Lung microvascular endothelial cell (primary cell): ENCODE measurements around the gene SENP3. TPM values are rescaled to one million over a fixed set of nuclear protein-coding genes. Genes with fewer than 3 reads are reported as not detected.
A peak's percentile ranks its signal among the peaks of the same experiment; 100 is the strongest.

Source experiments
- DNase-seq, 2 donors: peaks; one replicate each; pipeline versions ENCODE4 v3.0.0 to v3.0.0-alpha.2; 2010; ENCODE audit warnings: low read depth in 2 of 2
- total RNA-seq: library from RNA; depleted of rRNA; stranded (reverse); fragments of >200 nt; gene quantifications from 2 replicates; pipeline ENCODE4 v1.2.1, GENCODE V29; 2014

SENP3 gene
- total RNA-seq, 1 donor from 2014 or later = 81.5 TPM

DNA sequence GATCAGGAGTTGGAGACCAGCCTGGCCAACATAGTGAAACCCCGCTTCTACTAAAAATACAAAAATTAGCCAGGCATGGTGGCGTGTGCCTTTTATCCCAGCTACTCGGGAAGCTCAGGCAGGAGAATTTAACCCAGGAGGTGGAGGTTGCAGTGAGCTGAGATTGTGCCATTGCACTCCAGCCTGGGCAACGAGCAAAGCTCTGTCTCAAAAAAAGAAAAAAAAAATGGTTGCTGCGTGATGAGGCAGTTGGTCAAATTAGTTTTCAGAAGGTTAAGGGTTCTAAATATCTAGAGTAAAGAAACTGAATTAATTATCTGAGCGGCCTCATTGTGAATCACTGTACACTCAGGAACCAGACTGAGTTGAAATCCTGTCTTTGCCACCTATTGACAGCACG lies 14.2 kb downstream of the SENP3 start:
- DNase-seq = no peak

DNA sequence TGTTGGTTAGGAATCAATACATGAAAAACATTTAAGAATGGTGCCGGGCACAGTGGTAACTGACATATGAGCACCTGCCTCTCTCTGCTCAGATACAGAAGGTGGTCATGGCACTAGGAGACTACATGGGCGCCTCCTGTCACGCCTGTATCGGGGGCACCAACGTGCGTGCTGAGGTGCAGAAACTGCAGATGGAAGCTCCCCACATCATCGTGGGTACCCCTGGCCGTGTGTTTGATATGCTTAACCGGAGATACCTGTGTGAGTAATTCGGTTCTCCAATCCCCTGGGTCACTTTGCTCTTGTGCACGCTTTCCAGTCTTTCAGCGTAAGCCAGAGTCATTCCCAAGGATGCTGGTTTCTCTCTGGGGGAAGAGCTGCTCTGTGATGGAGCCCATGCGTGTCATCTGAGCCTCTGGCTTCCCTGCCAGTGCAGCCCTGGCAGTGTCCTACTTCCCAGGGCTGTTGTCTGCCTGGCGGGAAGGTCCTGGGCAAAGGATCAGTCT lies 14.8 kb downstream of the SENP3 start:
- DNase-seq = no peak

- no peak for DNase-seq
These were observed 15.8 kb downstream of the SENP3 start for GRCh38 chr17:7577327-7578199.

DNA sequence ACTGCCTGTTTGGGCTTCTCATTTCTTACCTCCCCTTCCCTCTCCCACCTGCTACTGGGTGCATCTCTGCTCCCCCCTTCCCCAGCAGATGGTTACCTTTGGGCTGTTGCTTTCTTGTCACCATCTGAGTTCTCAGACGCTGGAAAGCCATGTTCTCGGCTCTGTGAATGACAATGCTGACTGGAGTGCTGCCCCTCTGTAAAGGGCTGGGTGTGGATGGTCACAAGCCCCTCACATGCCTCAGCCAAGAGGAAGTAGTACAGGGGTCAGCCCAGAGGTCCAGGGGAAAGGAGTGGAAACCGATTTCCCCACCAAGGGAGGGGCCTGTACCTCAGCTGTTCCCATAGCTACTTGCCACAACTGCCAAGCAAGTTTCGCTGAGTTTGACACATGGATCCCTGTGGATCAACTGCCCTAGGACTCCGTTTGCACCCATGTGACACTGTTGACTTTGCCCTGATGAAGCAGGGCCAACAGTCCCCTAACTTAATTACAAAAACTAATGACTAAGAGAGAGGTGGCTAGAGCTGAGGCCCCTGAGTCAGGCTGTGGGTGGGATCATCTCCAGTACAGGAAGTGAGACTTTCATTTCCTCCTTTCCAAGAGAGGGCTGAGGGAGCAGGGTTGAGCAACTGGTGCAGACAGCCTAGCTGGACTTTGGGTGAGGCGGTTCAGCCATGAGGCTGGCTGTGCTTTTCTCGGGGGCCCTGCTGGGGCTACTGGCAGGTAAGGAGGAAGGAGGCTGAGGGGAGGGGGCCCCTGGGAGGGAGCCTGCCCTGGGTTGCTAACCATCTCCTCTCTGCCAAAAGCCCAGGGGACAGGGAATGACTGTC lies 17.5 kb downstream of the SENP3 start, which contains the start of gene CD68:
Gene CD68, plus strand, starts transcription at position 638 of the 833 bp plus-strand sequence. Its CDS starts 40 bp downstream, at position 678.
- peak; percentile 85 to 92 for DNase-seq

GRCh38 chr17:7579834-7580603 lies 18.3 kb downstream of the SENP3 start:
- DNase-seq = no peak

DNA sequence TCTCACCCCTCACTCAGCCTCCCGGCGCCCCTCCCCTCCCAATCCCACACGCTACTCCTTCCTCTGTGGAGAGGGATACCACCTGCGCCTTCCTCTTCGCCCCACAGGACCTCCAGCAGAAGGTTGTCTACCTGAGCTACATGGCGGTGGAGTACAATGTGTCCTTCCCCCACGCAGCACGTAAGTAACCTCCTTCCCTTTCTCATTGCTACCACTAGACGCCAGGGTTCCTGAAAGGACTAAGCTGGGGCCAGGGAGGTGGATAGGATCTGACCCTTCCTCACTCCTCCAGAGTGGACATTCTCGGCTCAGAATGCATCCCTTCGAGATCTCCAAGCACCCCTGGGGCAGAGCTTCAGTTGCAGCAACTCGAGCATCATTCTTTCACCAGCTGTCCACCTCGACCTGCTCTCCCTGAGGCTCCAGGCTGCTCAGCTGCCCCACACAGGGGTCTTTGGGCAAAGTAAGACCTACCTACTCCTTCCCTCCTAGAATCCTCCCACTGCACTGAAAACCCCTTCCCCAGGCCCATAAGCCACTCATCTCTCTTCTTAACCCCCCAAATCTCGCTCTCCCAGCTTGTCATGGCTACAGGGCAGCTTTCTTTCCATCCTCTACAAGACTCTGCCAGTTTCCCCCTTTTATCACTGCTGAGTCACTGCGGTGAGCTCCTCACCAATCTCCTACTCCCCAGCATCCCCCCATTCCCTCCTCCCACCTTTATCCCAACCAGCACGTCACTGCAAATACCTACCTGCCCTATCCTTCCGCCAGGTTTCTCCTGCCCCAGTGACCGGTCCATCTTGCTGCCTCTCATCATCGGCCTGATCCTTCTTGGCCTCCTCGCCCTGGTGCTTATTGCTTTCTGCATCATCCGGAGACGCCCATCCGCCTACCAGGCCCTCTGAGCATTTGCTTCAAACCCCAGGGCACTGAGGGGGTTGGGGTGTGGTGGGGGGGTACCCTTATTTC lies 19.2 kb downstream of the SENP3 start:
- DNase-seq = no peak

DNA sequence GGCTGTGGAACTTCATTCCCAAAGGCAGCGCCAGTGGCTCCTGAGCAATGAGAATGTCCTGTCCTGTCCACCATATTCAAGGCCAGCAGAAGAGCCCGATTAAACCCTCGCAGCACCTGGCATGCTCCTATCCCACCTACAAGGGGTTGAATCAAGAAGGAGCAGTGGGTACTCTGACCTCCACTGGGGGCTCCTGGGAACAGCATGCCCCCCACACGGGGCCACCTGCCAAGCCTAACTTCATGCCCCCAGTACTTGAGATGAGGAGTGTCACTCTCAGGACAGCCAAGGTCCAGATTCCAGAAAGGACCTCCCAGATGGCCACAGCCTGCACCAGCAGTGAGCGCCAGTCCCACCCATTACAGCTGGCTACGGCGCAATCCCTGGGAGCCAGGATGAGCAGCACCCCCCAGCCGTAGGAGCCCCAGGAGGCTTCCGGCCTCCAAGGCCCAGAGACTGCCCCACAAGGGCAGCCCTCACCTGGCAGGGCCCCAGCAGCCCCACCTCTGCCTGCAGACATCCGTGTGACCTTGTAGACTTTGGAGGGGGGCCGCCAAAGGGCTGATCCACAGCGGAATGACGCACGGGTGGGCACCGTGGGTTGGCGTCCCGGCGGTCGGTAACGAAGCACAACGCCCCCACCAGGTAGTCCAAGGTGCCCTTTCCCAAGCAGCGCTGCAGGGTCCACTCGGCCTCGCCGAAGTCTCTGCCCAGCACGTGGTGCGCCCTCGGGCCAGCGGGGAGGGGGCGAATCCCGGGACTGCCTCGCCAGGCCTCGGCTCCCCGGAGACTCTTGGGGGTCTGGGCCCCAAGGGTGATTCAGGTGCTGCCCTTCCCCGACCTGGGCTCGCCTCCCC lies 20.9 kb downstream of the SENP3 start:
- no peak for DNase-seq

DNA sequence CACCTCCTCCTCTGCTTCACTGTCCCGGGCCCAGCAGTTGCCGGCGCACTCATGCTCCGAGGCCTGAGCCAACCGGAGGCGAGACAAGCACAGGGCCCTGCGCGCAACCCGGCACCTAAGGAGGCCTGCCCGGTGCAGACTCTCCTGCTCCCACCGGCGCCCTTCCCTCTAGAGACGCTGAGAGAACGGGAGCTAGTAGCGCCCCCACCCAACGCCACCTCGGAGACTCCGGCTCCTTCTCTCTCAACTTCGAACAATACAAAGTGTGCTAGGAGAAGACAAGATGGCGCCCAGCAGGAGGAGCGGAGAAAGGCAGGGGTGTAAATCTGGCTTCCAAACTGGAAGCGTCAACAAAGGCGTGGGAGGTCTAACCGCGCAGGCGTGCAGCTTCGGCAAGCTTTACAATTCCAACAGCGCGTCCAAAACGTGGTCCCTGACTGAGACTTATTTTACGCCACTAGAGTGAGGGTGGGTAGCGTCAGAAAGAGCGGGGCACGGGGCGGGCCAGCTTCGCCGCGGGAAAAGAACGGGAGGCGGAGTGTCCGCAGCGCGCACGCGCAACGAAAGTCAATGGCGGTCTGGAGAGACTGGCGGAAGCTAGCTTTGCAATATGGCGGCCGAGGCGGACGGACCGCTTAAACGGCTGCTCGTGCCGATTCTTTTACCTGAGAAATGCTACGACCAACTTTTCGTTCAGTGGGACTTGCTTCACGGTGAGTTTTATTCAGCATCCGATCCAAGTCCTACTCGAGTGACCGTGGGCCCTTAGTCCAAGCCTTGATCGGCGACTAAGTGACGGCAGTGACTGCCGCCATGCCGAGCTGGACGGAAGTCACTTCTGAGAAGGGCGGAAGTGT lies 21.8 kb downstream of the SENP3 start, which contains the start of gene MPDU1:
Gene MPDU1, plus strand, starts transcription at position 600 of the 857 bp plus-strand sequence. Its CDS starts 11 bp downstream, at position 611.
- DNase-seq = peak; percentile 96 to 97

DNA sequence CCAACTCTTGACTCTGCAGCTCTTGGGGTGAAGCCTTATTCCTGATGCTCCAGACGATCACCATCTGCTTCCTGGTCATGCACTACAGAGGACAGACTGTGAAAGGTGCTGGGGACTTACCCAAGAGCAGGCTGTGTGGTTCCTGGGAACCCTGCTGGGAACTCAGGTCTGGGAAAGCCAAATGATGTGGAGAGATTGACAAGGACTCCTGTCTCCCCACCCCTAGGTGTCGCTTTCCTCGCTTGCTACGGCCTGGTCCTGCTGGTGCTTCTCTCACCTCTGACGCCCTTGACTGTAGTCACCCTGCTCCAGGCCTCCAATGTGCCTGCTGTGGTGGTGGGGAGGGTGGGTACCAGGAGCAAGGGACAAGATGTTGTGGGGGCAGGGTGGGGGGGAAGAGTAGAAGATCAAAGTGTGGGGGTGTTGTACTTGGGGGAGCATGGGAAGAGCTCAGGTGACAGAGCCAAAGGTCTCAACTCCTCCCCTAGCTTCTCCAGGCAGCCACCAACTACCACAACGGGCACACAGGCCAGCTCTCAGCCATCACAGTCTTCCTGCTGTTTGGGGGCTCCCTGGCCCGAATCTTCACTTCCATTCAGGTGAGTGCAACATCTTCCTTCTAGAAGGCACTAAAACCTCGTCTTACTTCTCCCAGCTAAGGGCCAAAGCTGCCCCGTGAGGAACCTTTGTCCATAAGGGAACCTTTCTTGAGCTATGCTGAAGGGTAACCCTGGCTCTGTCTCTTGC lies 25.1 kb downstream of the SENP3 start:
- DNase-seq = peak in 1 of 2 donors; percentile 35

- DNase-seq = peak in 1 of 2 donors; percentile 50
These were observed 25.9 kb downstream of the SENP3 start for GRCh38 chr17:7587420-7588151.

DNA sequence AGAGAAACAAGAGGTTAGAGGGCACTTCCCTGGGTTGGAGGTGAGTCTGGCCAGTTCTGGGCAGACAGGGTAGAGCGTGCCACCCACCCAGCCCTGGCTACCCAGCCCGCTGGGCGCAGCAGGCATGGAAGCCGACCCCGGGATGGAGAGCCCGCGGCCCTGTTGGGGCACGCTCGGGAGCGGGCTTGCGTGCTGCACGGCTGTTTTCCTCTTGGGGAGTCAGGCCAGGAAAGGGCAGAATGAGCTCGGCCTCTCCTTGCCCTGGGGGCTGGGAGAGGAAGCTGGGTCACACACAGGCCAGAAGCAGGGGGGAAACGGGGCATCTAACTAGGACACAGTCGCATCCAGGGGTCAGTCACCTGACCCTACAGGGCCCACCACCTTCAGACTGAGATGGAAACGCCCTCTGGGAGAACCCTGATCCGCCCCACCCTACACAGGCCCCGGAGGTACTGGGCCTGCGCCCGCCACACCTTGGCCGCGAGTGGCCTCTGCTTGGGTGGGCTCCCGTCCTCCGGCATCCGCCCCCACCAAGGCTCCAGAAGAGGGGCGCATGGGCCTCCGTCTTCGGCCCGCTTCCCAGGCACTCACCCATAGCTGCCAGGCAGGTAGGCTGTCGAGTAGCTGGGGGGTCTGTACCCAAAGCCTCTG lies 27.0 kb downstream of the SENP3 start:
- DNase-seq = no peak

DNA sequence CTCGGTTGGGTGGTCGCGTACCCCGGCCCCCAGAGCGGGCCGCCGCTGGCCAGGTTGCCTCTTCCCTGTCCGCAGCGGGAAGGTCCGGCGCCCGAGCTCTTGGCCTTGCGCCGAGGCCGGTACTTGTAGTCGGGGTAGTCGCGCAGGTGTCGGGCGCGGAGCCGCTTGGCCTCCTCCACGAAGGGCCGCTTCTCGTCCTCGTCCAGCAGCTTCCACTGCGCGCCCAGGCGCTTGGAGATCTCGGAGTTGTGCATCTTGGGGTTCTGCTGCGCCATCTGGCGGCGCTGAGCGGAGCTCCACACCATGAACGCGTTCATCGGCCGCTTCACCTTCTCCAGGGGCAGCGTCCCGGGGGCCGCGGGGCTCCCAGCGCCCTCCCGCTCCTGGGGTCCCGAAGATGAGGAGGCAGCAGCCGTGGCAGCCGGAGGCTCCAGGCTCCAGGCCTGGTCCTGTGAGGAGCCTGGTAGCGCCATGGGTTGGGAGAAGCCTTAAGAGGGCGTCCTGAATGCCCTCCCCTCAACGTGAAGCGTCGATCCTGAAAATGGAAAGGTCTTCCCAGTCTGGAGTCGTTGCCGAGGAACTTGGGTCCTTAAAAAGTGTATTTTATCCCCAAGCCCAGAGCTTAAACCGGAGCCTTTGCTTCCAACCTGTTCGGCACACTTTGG lies 27.6 kb downstream of the SENP3 start:
- DNase-seq = peak; percentile 86 to 89

GRCh38 chr17:7589891-7590691 lies 28.4 kb downstream of the SENP3 start, which contains the start of gene SOX15:
Gene SOX15, minus strand, starts transcription at chr17:7590094. Its CDS starts 418 bp downstream, at chr17:7589676.
- DNase-seq = no peak

DNA sequence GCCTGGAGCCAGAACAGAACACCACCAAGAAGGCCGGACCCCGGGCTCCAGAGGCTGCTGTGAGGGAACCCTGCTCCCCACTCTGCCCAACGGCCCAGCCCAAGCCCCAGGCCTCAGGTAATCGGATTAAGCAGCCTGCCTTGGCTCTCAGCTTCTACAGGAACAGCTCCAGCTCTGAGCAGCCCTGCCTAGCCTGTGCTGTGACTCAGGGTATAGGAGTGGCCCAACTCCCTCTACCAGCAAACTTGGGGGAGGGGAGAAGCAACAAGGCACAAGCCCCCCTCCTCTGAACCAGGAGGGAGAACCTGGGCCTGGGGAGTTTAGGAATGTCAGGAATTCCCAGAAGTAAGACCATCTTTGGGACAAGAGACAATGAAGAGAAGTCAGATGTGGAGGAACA lies 29.0 kb downstream of the SENP3 start:
- peak in 1 of 2 donors; percentile 25 for DNase-seq

DNA sequence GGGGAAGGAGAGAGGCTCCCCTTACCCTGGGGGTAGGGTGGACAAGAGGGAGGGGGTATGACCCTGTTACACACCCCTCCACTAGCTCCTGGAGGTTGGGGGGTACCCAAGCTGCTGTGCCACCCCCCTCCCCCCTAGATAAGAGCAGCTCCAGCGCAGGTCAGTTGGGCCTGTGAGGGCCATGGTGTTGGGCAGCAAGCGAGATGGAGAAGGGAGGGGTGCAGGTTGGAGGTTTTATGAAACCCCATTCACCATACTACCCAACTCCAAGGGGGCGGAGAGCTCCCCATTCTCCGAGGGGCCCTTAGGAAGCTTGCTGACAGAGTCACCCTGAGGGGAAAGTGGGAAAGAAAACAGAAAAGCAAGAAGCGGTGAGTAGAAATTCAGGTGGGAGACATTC lies 29.9 kb downstream of the SENP3 start:
- DNase-seq = no peak
